ENCODE measurements around the gene MIDN.

The MIDN gene

GRCh38 chr19:1284293-1284978, 36.1 kb downstream of the MIDN start:
- Mint-ChIP-seq H3K36me3 (peaks cover 6% of the 10 kb centered on the region), H3K4me3 (peak overlapping the region; percentile 60)

GRCh38 chr19:1284979-1285736, 36.8 kb downstream of the MIDN start:
- H3K36me3 Mint-ChIP-seq: peaks cover 2% of the 10 kb centered on the region
- peaks cover 18% of the 10 kb centered on the region for H3K27me3 Mint-ChIP-seq
- no peak overlapping the region for H3K27ac Mint-ChIP-seq
- H3K4me3 Mint-ChIP-seq: peak overlapping the region; percentile 60
- H3K9me3 Mint-ChIP-seq: no peaks in the 10 kb centered on the region
- peaks cover 14% of the 10 kb centered on the region for H3K4me1 Mint-ChIP-seq

More at GRCh38 chr19:1284293-1284978, 36.1 kb downstream of the MIDN start:
- Mint-ChIP-seq H3K9me3 (no peaks in the 10 kb centered on the region), H3K4me1 (peaks cover 20% of the 10 kb centered on the region), H3K27me3 (peaks cover 18% of the 10 kb centered on the region), H3K27ac (peak overlapping the region; percentile 82)

GRCh38 chr19:1285737-1286360, 37.5 kb downstream of the MIDN start, which contains the start of gene EFNA2:
Gene EFNA2 (plus strand): TSS chr19:1285873. CDS start chr19:1286169, 296 bp downstream.
- Mint-ChIP-seq H3K4me1 (peaks cover 10% of the 10 kb centered on the region), H3K36me3 (no peaks in the 10 kb centered on the region), H3K27me3 (peaks cover 18% of the 10 kb centered on the region), H3K27ac (no peak within 1 kb of the TSS), H3K9me3 (no peaks in the 10 kb centered on the region), H3K4me3 (peak within 1 kb of the TSS; percentile 60)

GRCh38 chr19:1286487-1287353, 38.3 kb downstream of the MIDN start:
- H3K27me3 Mint-ChIP-seq: peaks cover 18% of the 10 kb centered on the region
- peaks cover 10% of the 10 kb centered on the region for H3K4me1 Mint-ChIP-seq
- no peak overlapping the region for H3K27ac Mint-ChIP-seq
- no peaks in the 10 kb centered on the region for H3K9me3 Mint-ChIP-seq
- no peaks in the 10 kb centered on the region for H3K36me3 Mint-ChIP-seq
- peak overlapping the region; percentile 42 for H3K4me3 Mint-ChIP-seq

- Mint-ChIP-seq H3K27ac (no peak overlapping the region), H3K9me3 (no peaks in the 10 kb centered on the region), H3K36me3 (no peaks in the 10 kb centered on the region), H3K27me3 (peaks cover 22% of the 10 kb centered on the region), H3K4me1 (peaks cover 10% of the 10 kb centered on the region), H3K4me3 (no peak overlapping the region)
Observed at GRCh38 chr19:1287354-1288225, 39.2 kb downstream of the MIDN start.

- H3K27ac Mint-ChIP-seq: no peak overlapping the region
- H3K36me3 Mint-ChIP-seq: no peaks in the 10 kb centered on the region
- peaks cover 10% of the 10 kb centered on the region for H3K4me1 Mint-ChIP-seq
- H3K27me3 Mint-ChIP-seq: peaks cover 23% of the 10 kb centered on the region
- no peaks in the 10 kb centered on the region for H3K9me3 Mint-ChIP-seq
- no peak overlapping the region for H3K4me3 Mint-ChIP-seq
Observed at GRCh38 chr19:1288226-1288612, 39.8 kb downstream of the MIDN start.

GRCh38 chr19:1288833-1289685, 40.7 kb downstream of the MIDN start:
- H3K4me1 Mint-ChIP-seq: peaks cover 10% of the 10 kb centered on the region
- peaks cover 21% of the 10 kb centered on the region for H3K27me3 Mint-ChIP-seq
- no peak overlapping the region for H3K27ac Mint-ChIP-seq
- no peaks in the 10 kb centered on the region for H3K9me3 Mint-ChIP-seq
- no peaks in the 10 kb centered on the region for H3K36me3 Mint-ChIP-seq
- no peak overlapping the region for H3K4me3 Mint-ChIP-seq

- Mint-ChIP-seq H3K9me3 (no peaks in the 10 kb centered on the region), H3K4me1 (peaks cover 6% of the 10 kb centered on the region), H3K27ac (no peak overlapping the region), H3K36me3 (no peaks in the 10 kb centered on the region), H3K27me3 (peaks cover 20% of the 10 kb centered on the region), H3K4me3 (no peak overlapping the region)
Observed at GRCh38 chr19:1289686-1290025, 41.3 kb downstream of the MIDN start.

- H3K9me3 Mint-ChIP-seq: no peaks in the 10 kb centered on the region
- H3K4me3 Mint-ChIP-seq: no peak overlapping the region
- no peaks in the 10 kb centered on the region for H3K36me3 Mint-ChIP-seq
- H3K27me3 Mint-ChIP-seq: peaks cover 17% of the 10 kb centered on the region
- no peak overlapping the region for H3K27ac Mint-ChIP-seq
- peaks cover 3% of the 10 kb centered on the region for H3K4me1 Mint-ChIP-seq
Observed at GRCh38 chr19:1290196-1290702, 41.9 kb downstream of the MIDN start.

- Mint-ChIP-seq H3K27me3 (peaks cover 17% of the 10 kb centered on the region), H3K9me3 (no peaks in the 10 kb centered on the region), H3K36me3 (no peaks in the 10 kb centered on the region), H3K4me3 (no peak overlapping the region), H3K4me1 (peaks cover 3% of the 10 kb centered on the region), H3K27ac (peak overlapping the region; percentile 35)
Observed at GRCh38 chr19:1290703-1291651, 42.6 kb downstream of the MIDN start.

GRCh38 chr19:1291761-1292418, 43.5 kb downstream of the MIDN start:
- H3K27me3 Mint-ChIP-seq: peaks cover 14% of the 10 kb centered on the region
- H3K36me3 Mint-ChIP-seq: no peaks in the 10 kb centered on the region
- no peaks in the 10 kb centered on the region for H3K9me3 Mint-ChIP-seq
- no peak overlapping the region for H3K4me3 Mint-ChIP-seq
- H3K4me1 Mint-ChIP-seq: no peaks in the 10 kb centered on the region
- H3K27ac Mint-ChIP-seq: no peak overlapping the region

GRCh38 chr19:1292419-1293151, 44.2 kb downstream of the MIDN start:
- H3K27ac Mint-ChIP-seq: no peak overlapping the region
- no peaks in the 10 kb centered on the region for H3K4me1 Mint-ChIP-seq
- H3K4me3 Mint-ChIP-seq: no peak overlapping the region
- H3K9me3 Mint-ChIP-seq: no peaks in the 10 kb centered on the region
- no peaks in the 10 kb centered on the region for H3K36me3 Mint-ChIP-seq
- H3K27me3 Mint-ChIP-seq: peaks cover 14% of the 10 kb centered on the region

Data from activated naive CD4-positive, alpha-beta T cell treated with anti-CD3 and anti-CD28 coated beads, Interleukin-2, amount 50 U/mL, for 24 hours (primary cell).